BJ (cell line): ENCODE data around the gene NPEPPS. TPM values are rescaled to one million over a fixed set of nuclear protein-coding genes. Genes with fewer than 3 reads are reported as not detected.

ENCODE experiments used
- CTCF ChIA-PET: fragments of 350-600 bp; formaldehyde crosslinking; extraction: SDS; loops from one replicate; lab custom pipeline; 2021; ENCODE audit warnings: antibody characterized with exemption, inconsistent platforms; lab: Yijun Ruan, JAX
- POLR2A ChIA-PET: fragments of 300-600 bp; sonication (Branson Sonifier 250); formaldehyde crosslinking; extraction: SDS; loops from one replicate; lab custom pipeline; 2021; ENCODE audit warnings: antibody characterized with exemption; lab: Charles Lee
- DNase-seq: peaks from one replicate; pipeline ENCODE4 v3.0.0-alpha.2; 2011; ENCODE audit warnings: low read depth
- H3K27me3 ChIP-seq: 2 replicates; pipeline ENCODE4 v1.6.0; 2011; ENCODE audit warnings: low read length; ENCODE audit not compliant: control insufficient read depth, insufficient read depth
- H3K36me3 ChIP-seq: 2 replicates; pipeline ENCODE4 v1.5.1; 2011; ENCODE audit warnings: low read length; ENCODE audit not compliant: control insufficient read depth, insufficient read depth
- H3K4me3 ChIP-seq: 2 replicates; pipeline ENCODE4 v1.5.1; 2011; ENCODE audit warnings: low read depth, mild to moderate bottlenecking, control low read depth, low read length
- polyA plus RNA-seq: library from polyadenylated mRNA; depleted of rRNA; stranded (reverse); fragments of >200 nt; gene quantifications from 2 replicates; pipeline ENCODE4 v1.2.3, GENCODE V29; 2011
- TF ChIP-seq, protein P1 (sequence below): IDR thresholded peaks from 2 replicates; pipeline ENCODE4 v1.5.1; 2011; ENCODE audit warnings: low read depth, mild to moderate bottlenecking, control low read depth, inconsistent platforms, low read length, moderate library complexity; ENCODE audit not compliant: insufficient read depth

Gene NPEPPS
- polyA plus RNA-seq, 1 experiment = 60.2 TPM

DNA sequence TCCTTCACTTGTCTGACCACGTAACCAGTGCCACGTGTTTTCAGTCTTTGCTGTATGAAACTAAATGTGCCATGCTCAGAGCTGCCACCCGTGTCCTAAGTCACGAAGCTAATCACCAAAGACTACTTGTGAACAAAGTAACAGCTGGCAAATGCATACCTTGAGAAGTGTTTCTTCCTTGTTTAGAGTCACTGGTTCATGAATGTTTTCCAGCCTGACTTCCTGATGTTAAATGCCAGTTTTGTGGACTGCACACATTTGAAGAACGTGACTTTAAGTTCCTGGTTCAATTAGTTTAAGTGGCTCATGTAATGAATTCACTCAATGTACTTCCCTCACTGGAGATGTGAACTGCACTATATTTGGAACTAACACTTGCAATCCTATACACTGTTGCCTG, 98.9 kb downstream of the NPEPPS start:
- Histone ChIP-seq H3K27me3 (no peaks in the 10 kb centered on the region), H3K4me3 (no peak overlapping the region), H3K36me3 (no peaks in the 10 kb centered on the region; the same call in 1 of the 2 replicates)
- POLR2A ChIA-PET = no interaction called here
- CTCF ChIA-PET = no interaction called here
- TF ChIP-seq, protein P1, sequence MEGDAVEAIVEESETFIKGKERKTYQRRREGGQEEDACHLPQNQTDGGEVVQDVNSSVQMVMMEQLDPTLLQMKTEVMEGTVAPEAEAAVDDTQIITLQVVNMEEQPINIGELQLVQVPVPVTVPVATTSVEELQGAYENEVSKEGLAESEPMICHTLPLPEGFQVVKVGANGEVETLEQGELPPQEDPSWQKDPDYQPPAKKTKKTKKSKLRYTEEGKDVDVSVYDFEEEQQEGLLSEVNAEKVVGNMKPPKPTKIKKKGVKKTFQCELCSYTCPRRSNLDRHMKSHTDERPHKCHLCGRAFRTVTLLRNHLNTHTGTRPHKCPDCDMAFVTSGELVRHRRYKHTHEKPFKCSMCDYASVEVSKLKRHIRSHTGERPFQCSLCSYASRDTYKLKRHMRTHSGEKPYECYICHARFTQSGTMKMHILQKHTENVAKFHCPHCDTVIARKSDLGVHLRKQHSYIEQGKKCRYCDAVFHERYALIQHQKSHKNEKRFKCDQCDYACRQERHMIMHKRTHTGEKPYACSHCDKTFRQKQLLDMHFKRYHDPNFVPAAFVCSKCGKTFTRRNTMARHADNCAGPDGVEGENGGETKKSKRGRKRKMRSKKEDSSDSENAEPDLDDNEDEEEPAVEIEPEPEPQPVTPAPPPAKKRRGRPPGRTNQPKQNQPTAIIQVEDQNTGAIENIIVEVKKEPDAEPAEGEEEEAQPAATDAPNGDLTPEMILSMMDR = no peak
- DNase-seq = no peak

- ChIA-PET POLR2A (no interaction called here), CTCF (interaction anchor here (0.6 kb wide), 1 partner anchor 513 kb away, joined by 3 read pairs; no protein-coding TSS in a partner anchor)
- DNase-seq = no peak
- TF ChIP-seq, protein P1 = no peak
- Histone ChIP-seq H3K4me3 (no peak overlapping the region), H3K36me3 (no peaks in the 10 kb centered on the region; the same call in 1 of the 2 replicates), H3K27me3 (no peaks in the 10 kb centered on the region)
Measured at GRCh38 chr17:47630614-47631013, 99.7 kb downstream of the NPEPPS start.

- POLR2A ChIA-PET = interaction anchor here (0.7 kb wide), 1 partner anchor 17 kb away, joined by 13 read pairs; no protein-coding TSS in a partner anchor
- TF ChIP-seq, protein P1 = no peak
Measured at GRCh38 chr17:47632991-47633390, 102.1 kb downstream of the NPEPPS start.

DNA sequence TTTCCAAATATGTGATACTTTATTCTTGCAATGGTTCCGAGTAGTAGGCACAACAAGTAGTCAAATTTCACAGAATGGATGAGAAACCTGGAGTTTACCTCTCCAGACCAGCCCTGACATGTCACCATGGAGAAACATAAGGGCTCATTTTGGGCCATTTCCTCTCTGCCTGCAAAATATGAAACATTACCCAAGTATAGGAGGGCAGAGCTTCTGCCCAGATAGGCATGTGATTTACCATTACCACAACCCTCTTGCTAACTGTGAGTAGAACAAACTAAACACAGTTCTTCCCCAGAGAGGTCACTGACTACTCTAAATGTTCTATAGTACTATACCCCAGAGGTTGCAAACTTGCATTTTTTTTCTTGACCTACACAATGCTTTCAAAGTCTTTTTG, 103.1 kb downstream of the NPEPPS start:
- no peak overlapping the region for H3K4me3 ChIP-seq
- no peaks in the 10 kb centered on the region; the same call in 1 of the 2 replicates for H3K36me3 ChIP-seq
- H3K27me3 ChIP-seq = no peaks in the 10 kb centered on the region
- TF ChIP-seq, protein P1 = no peak
- CTCF ChIA-PET = interaction anchor here (0.7 kb wide), 1 partner anchor 18 kb away, joined by 3 read pairs; no protein-coding TSS in a partner anchor
- no peak for DNase-seq
- POLR2A ChIA-PET = no interaction called here

More at GRCh38 chr17:47632991-47633390, 102.1 kb downstream of the NPEPPS start:
- Histone ChIP-seq H3K36me3 (no peaks in the 10 kb centered on the region; the same call in 1 of the 2 replicates), H3K4me3 (no peak overlapping the region), H3K27me3 (no peaks in the 10 kb centered on the region)
- CTCF ChIA-PET = interaction anchor here (0.6 kb wide), 1 partner anchor 26 kb away, joined by 3 read pairs; no protein-coding TSS in a partner anchor
- no peak for DNase-seq

DNA sequence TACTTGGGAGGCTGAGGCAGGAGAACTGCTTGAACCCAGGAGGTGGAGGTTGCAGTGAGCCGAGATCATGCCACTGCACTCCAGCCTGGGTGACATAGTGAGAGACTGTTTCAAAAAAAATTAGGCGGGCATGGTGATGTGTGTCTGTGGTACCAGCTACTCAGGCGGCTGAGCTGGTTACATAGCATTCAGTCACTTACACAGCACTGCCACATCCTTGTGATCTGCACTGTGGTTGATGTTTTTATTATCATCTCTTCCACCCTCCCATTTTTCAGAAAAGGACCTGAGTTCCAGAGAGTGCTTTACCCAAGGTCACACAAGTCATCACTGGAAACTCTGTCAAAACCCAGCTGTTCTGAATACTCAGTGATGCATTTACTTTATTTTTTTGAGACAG, 104.0 kb downstream of the NPEPPS start:
- Histone ChIP-seq H3K36me3 (no peaks in the 10 kb centered on the region; the same call in 1 of the 2 replicates), H3K27me3 (no peaks in the 10 kb centered on the region), H3K4me3 (no peak overlapping the region)
- no peak for DNase-seq
- ChIA-PET CTCF (interaction anchor here (0.7 kb wide), 1 partner anchor 19 kb away, joined by 3 read pairs; no protein-coding TSS in a partner anchor), POLR2A (no interaction called here)
- TF ChIP-seq, protein P1 = no peak
